Endothelial cell of coronary artery (primary cell): ENCODE results near the gene SLC35E4. TPM values are rescaled to one million over a fixed set of nuclear protein-coding genes. Genes with fewer than 3 reads are reported as not detected.

Experiments
- total RNA-seq: library from RNA; depleted of rRNA; stranded (reverse); fragments of >200 nt; gene quantifications from 2 replicates; pipeline ENCODE4 v1.2.3, GENCODE V29; 2014

The SLC35E4 gene, protein sequence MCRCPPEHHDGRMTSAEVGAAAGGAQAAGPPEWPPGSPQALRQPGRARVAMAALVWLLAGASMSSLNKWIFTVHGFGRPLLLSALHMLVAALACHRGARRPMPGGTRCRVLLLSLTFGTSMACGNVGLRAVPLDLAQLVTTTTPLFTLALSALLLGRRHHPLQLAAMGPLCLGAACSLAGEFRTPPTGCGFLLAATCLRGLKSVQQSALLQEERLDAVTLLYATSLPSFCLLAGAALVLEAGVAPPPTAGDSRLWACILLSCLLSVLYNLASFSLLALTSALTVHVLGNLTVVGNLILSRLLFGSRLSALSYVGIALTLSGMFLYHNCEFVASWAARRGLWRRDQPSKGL
- total RNA-seq = 20.7 and 28.4 TPM in 2 replicates

DNA sequence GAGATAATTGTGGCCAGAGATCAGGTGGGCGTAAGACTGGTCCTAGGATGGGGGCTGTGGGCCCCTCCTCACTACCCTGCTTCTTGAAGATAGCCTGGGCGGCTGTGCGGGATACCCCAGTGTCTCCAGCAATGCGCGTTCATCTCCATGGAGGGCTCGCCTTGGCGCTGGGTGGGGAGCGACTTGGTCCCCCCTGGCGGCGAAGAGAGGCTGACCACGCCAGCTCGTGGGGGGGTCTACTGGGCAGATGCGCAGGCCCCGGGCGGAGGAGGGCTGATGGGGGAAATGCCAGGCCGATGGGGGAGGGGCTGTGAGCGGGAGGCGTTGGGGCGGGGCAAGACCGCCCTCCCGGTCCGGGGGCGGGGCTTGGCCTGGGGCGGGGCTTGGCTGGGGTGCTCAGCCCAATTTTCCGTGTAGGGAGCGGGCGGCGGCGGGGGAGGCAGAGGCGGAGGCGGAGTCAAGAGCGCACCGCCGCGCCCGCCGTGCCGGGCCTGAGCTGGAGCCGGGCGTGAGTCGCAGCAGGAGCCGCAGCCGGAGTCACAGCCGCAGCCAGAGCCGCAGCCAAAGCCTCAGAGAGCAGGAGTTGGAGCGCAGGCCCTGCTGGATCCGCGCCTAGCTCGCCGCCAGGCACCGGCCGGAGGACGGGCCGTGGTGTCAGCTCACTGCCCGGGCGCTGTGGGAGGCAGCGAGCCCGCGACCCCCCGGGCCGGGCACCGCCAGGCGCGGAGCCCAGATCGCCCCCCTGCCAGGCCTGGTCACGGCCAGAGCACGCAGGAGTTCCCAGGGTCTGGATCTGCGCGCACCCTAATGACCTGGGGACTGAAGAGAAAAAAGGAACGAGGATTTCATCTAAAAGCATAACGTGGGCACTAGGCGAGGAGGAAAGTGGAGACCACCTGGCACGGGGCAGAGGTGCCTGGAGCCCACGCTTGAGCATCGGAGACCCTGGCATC lies at the start of gene SLC35E4:
TSS of gene SLC35E4 (plus strand) at position 509 of the 953 bp plus-strand sequence. CDS start 670 bp downstream, outside the sequence.

DNA sequence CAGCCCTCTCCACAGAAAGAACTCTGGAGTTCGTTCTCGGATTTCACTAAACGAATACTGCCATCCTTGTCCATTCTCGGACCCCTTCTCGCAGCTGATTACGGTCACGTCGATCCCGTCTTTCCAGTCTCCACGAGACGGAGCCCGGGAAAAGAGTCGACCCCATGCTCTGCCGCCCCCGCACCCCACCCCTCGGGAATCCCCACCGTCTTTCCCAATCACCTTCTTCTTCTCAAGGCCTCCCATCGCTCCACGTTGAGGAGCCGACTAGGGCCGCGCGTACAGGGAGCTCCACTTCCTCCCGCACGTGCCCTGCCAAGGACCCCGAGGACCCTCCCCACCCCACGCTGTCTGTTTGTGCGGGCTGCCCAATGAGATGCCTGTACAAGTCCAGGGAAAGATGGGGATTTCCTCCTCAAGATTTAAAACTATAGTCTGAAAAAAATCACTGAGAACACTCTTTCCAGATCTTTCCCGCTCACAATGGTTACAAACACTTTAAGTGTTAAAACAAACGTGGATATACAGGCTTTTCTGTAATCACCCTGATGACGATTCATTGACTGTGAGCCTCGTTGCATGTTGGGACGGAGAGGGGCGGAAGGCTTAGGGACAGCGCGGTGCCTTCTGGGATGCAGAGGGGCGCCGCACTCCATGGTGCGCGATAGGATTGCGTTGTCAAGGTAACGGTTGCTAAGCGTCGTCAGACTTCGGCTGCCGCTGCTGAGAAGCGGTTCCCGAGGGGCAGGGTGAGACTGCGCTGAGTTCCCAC lies 43.8 kb upstream of the SLC35E4 start, which contains the start of gene PES1:
TSS of gene PES1 (minus strand) at position 323 of the 772 bp plus-strand sequence. CDS start at position 246, 77 bp downstream.

DNA sequence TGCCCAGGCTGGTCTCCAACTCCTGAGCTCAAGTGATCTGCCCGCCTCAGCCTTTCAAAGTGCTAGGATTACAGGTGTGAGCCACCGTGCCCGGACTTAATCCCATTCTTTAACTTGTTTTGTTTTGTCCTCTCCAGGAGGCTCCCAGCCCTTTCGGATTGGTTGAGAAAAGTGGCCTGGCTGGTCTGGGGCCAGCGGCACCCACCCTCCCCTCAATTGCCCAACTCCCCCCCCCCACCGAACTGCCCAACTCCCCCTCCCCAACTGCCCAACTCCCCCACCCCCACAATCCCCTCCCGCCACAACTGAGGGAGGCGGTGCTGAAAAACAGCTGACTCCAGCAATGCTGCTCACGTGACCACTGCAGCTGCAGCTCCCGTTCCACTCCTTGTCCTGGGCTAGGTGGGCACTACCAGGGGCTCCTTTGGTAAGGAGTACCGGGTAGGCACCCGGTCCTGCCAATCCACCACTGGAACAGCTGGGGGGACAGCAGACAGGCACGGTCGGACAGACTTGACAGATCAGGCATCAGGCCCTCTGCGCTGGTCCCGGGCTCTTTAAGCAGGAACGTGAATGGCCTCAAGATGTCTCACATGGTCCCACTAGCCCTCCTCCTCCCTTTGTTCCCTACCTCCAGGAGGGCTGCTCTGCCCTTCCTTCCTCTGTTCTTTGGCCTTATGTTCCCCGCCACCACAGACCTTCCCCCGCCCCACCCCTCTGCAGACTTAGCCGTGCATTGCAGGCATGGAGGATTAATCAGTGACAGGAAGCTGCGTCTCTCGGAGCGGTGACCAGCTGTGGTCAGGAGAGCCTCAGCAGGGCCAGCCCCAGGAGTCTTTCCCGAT lies 28.9 kb upstream of the SLC35E4 start, which contains the start of gene TCN2:
TSS of gene TCN2 (plus strand) at position 720 of the 845 bp plus-strand sequence. CDS start 158 bp downstream, outside the sequence.

DNA sequence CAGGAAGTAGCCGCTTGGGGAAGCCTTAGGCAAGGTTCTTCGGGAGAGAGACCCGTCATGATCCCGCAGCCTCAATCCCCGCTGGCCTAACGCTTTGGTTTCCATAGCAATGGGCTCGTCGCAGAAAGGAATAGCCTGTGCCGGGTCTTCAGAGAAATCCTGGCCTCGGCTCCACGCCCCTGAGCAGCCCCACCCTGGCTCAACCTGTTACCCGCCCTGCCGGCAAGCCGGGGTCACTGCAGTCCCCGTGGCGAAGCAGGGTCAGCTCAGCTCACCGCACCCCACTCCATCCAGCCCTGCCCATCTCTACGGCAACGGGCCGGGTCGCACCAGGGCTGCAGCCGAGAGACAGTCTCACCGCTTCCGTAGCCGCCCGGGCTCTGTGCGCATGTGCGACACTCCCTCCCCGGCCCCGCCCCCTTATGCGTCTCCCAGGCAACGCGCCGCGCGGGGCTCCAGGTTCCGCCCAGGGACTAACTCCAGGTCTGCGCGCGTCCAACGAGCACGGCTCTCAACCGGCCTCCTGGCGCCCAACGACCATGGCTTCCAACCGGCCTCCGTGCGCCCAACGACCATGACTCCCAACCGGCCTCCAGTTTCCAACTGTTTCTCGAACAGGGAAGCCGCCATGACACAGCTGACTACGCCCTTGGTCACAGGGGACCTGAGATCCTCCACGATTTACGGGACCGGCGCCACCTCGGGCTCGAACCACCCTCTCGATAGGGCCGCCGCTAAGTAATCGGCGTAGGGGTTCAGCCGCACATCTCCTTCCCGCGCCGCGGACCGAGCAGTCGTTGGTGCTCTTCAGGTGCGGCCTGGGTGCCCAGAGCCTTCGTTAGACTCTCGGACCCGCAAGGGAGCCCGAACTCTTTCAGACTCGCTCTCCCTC lies 32.2 kb downstream of the SLC35E4 start, which contains the start of gene DUSP18:
TSS of gene DUSP18 (minus strand) at position 382 of the 892 bp plus-strand sequence. CDS start 3,872 bp downstream, outside the sequence.

DNA sequence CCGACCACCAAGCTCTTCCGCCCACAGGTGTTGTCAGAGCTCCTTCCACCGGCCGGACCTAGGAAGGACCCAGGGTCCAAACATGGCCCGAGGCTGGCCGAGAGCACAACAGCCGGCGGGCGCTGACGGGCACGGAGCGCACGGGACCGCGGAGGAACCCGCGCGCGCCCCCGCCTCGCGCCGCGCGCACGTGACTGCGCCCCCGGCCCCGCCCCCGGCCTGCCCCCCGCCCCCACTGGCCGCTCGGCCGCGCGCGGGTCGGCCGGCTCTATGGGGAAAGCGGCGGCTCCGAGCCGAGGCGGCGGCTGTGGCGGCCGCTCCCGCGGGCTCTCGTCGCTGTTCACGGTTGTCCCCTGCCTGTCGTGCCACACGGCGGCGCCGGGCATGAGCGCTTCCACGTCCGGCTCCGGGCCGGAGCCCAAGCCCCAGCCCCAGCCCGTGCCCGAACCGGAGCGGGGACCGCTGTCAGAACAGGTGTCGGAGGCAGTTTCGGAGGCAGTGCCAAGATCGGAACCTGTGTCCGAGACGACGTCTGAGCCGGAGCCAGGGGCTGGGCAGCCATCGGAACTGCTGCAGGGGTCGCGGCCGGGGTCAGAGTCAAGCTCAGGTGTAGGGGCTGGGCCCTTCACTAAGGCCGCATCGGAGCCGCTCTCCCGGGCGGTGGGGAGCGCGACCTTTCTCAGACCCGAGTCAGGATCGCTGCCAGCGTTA lies 59.2 kb downstream of the SLC35E4 start, which contains the start of gene OSBP2:
TSS of gene OSBP2 (plus strand) at position 235 of the 711 bp plus-strand sequence. CDS start at position 271, 36 bp downstream.

Other genes starting within 250 kb of the SLC35E4 start
- gene RNF215, start 248.4 kb upstream of the SLC35E4 start, total RNA-seq = 20.4 and 24.8 TPM in 2 replicates
- 17.6 and 29.0 TPM in 2 replicates for gene SEC14L2, start 238.8 kb upstream of the SLC35E4 start, total RNA-seq
- 31.8 and 32.6 TPM in 2 replicates for gene MTFP1, start 210.0 kb upstream of the SLC35E4 start, total RNA-seq
- gene SEC14L3, start 163.8 kb upstream of the SLC35E4 start, total RNA-seq = not detected in 2 replicates
- gene SEC14L4, start 130.1 kb upstream of the SLC35E4 start, total RNA-seq = not detected in 2 replicates
- gene SEC14L6, start 89.0 kb upstream of the SLC35E4 start, total RNA-seq = under 0.01 TPM in 1 of 2 replicates, not detected in the other
- gene GAL3ST1, start 61.1 kb upstream of the SLC35E4 start, total RNA-seq = under 0.01 TPM in 1 of 2 replicates, not detected in the other
- 97.1 and 115 TPM in 2 replicates for gene PES1, start 43.9 kb upstream of the SLC35E4 start, total RNA-seq
- 30.9 and 40.7 TPM in 2 replicates for gene TCN2, start 28.6 kb upstream of the SLC35E4 start, total RNA-seq
- 8.4 and 11.6 TPM in 2 replicates for gene DUSP18, start 32.1 kb downstream of the SLC35E4 start, total RNA-seq
- 5.6 and 7.6 TPM in 2 replicates for gene OSBP2, start 59.1 kb downstream of the SLC35E4 start, total RNA-seq